Astrocyte of the cerebellum (primary cell): Measurements from ENCODE around the gene HOXC9.

Experiments used
- DNase-seq: peaks from one replicate; pipeline ENCODE4 v3.0.0-alpha.2; 2011; ENCODE audit warnings: low read depth
- H3K4me3 ChIP-seq: 2 replicates; pipeline ENCODE4 v1.5.1; 2011; ENCODE audit warnings: mild to moderate bottlenecking, low read depth, low read length, moderate library complexity
- CTCF ChIP-seq: IDR thresholded peaks from 2 replicates; pipeline ENCODE4 v1.5.1; 2012; ENCODE audit warnings: low read length, low read depth, moderate library complexity, mild to moderate bottlenecking; ENCODE audit errors: missing control alignments
- in situ Hi-C: cut with HindIII; loops from 2 replicates; pipeline ENCODE4 v1.10.0; 2017; ENCODE audit warnings: low sequenced_read_pairs

The HOXC9 gene

GRCh38 chr12:53988541-53989226 is 11.3 kb upstream of the HOXC9 start:
- in situ Hi-C loops: no loop called here
- no peak for TF ChIP-seq CTCF
- DNase-seq: no peak
- H3K4me3 ChIP-seq: no peak overlapping the region

- H3K4me3 ChIP-seq: no peak overlapping the region
- TF ChIP-seq CTCF: peak; percentile 39
- DNase-seq: no peak
- in situ Hi-C loops: no loop called here
Measured at GRCh38 chr12:53989227-53990113, 10.5 kb upstream of the HOXC9 start.

- in situ Hi-C loops: no loop called here
- no peak overlapping the region for H3K4me3 ChIP-seq
- TF ChIP-seq CTCF: no peak
- DNase-seq: no peak
Measured at GRCh38 chr12:53990311-53991076, 9.5 kb upstream of the HOXC9 start.

GRCh38 chr12:53991077-53991460 is 8.9 kb upstream of the HOXC9 start:
- no peak overlapping the region for H3K4me3 ChIP-seq
- in situ Hi-C loops: no loop called here
- TF ChIP-seq CTCF: no peak
- no peak for DNase-seq

- in situ Hi-C loops: no loop called here
- no peak for TF ChIP-seq CTCF
- H3K4me3 ChIP-seq: no peak overlapping the region
- no peak for DNase-seq
Measured at GRCh38 chr12:53992377-53992889, 7.5 kb upstream of the HOXC9 start.
